ENCODE measurements around the gene NPTN. TPM values are rescaled to one million over a fixed set of nuclear protein-coding genes. Genes with fewer than 3 reads are reported as not detected.
"Not testable (repeated sequence)": the region's sequence is repeated elsewhere in the genome, so short reads cannot be mapped to it uniquely, and the experiment has no call there.

NPTN gene
- total RNA-seq, 2 donors from 2014 or later, result 186 to 225 TPM

GRCh38 chr15:73567020-73567419 lies 66.2 kb downstream of the NPTN start:
- Histone ChIP-seq H3K36me3 (peaks cover 77% of the 10 kb centered on the region), H3K9me3 (no peaks in the 10 kb centered on the region), H3K27me3 (no peaks in the 10 kb centered on the region), H3K27ac (no peak overlapping the region), H3K4me3 (no peak overlapping the region), H3K4me1 (peaks cover 0 to 12% of the 10 kb centered on the region in 2 donors)
- DNase-seq (ENCODE audit: low spot score), result no peak
- TF ChIP-seq CTCF (IDR thresholded peaks at IDR 0.05), result no peak

- Histone ChIP-seq H3K27me3 (no peaks in the 10 kb centered on the region), H3K36me3 (peaks cover 68% of the 10 kb centered on the region), H3K4me3 (no peak overlapping the region), H3K4me1 (peaks cover 0 to 12% of the 10 kb centered on the region in 2 donors), H3K27ac (no peak overlapping the region), H3K9me3 (no peaks in the 10 kb centered on the region)
- no peak for TF ChIP-seq CTCF (IDR thresholded peaks at IDR 0.05)
- no peak for DNase-seq (ENCODE audit: low spot score)
Observed at GRCh38 chr15:73564255-73564654, 68.9 kb downstream of the NPTN start.

GRCh38 chr15:73560501-73561117 lies 72.6 kb downstream of the NPTN start:
- H3K4me1 ChIP-seq, result peaks cover 0 to 12% of the 10 kb centered on the region in 2 donors
- peaks cover 64% of the 10 kb centered on the region for H3K36me3 ChIP-seq
- DNase-seq (ENCODE audit: low spot score), result no peak
- H3K27ac ChIP-seq, result no peak overlapping the region
- no peaks in the 10 kb centered on the region for H3K27me3 ChIP-seq
- no peaks in the 10 kb centered on the region for H3K9me3 ChIP-seq
- no peak overlapping the region for H3K4me3 ChIP-seq
- TF ChIP-seq CTCF (IDR thresholded peaks at IDR 0.05), result peak in 1 of 2 donors; percentile 66

- no peaks in the 10 kb centered on the region for H3K27me3 ChIP-seq
- no peaks in the 10 kb centered on the region for H3K4me1 ChIP-seq
- H3K9me3 ChIP-seq, result no peaks in the 10 kb centered on the region
- H3K4me3 ChIP-seq, result no peak overlapping the region
- TF ChIP-seq CTCF (IDR thresholded peaks at IDR 0.05), result no peak
- peaks cover 67% of the 10 kb centered on the region for H3K36me3 ChIP-seq
- DNase-seq (ENCODE audit: low spot score), result no peak
- H3K27ac ChIP-seq, result no peak overlapping the region
Observed at GRCh38 chr15:73558529-73558928, 74.7 kb downstream of the NPTN start.

GRCh38 chr15:73555080-73555479 lies 78.1 kb downstream of the NPTN start:
- DNase-seq (ENCODE audit: low spot score), result no peak
- H3K27ac ChIP-seq, result no peak overlapping the region
- no peak overlapping the region for H3K4me3 ChIP-seq
- no peak for TF ChIP-seq CTCF (IDR thresholded peaks at IDR 0.05)
- H3K4me1 ChIP-seq, result no peaks in the 10 kb centered on the region
- H3K9me3 ChIP-seq, result no peaks in the 10 kb centered on the region
- H3K36me3 ChIP-seq, result peaks cover 38% of the 10 kb centered on the region
- H3K27me3 ChIP-seq, result no peaks in the 10 kb centered on the region

- Histone ChIP-seq H3K27me3 (no peaks in the 10 kb centered on the region), H3K9me3 (no peaks in the 10 kb centered on the region), H3K36me3 (peaks cover 2% of the 10 kb centered on the region), H3K4me1 (no peaks in the 10 kb centered on the region), H3K27ac (no peak overlapping the region), H3K4me3 (no peak overlapping the region)
- no peak for TF ChIP-seq CTCF (IDR thresholded peaks at IDR 0.05)
- DNase-seq (ENCODE audit: low spot score), result no peak
Observed at GRCh38 chr15:73550190-73550589, 83.0 kb downstream of the NPTN start.

GRCh38 chr15:73548925-73549324 lies 84.3 kb downstream of the NPTN start:
- H3K36me3 ChIP-seq; DNase-seq (ENCODE audit: low spot score); H3K4me1 ChIP-seq; H3K27me3 ChIP-seq; H3K27ac ChIP-seq; H3K9me3 ChIP-seq; H3K4me3 ChIP-seq: not testable (repeated sequence)
